ENCODE measurements around the gene SLC9A3.

DNA sequence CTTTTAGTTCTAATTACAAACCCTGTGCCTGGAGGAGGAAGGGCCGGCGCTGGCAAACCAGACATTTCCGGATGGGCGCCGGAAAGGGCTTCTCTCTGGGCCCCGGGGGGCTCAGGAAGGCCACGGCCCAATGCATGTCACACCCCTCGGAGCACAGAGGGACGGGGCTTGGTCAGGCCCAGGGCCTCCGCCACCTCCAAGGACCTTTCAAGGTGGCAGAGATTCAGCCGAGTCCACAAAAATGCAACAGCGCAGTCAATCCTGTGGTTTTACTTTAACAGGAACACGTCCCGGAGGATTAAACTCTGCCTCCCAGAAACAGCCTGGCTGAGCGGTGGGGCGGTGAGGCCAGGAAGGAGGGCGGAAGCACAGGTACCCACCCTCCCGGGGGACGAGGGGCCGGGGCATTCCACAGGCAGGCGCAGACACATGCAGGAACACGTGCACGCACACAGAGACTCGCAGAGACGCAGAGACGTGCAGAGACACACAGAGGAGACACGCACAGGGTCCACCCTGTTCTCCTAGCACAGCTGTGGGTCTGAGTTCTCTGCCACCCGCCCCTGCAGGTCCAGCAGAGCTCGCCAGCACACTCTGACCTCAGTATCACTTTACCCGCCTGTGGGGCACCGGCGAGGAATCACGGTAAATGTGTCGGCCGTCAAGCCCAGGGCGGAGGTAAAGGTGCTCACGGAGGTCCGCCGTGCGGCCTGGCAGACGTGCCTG lies 23.0 kb downstream of the SLC9A3 start:
- TF ChIP-seq, protein P1, sequence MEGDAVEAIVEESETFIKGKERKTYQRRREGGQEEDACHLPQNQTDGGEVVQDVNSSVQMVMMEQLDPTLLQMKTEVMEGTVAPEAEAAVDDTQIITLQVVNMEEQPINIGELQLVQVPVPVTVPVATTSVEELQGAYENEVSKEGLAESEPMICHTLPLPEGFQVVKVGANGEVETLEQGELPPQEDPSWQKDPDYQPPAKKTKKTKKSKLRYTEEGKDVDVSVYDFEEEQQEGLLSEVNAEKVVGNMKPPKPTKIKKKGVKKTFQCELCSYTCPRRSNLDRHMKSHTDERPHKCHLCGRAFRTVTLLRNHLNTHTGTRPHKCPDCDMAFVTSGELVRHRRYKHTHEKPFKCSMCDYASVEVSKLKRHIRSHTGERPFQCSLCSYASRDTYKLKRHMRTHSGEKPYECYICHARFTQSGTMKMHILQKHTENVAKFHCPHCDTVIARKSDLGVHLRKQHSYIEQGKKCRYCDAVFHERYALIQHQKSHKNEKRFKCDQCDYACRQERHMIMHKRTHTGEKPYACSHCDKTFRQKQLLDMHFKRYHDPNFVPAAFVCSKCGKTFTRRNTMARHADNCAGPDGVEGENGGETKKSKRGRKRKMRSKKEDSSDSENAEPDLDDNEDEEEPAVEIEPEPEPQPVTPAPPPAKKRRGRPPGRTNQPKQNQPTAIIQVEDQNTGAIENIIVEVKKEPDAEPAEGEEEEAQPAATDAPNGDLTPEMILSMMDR (IDR thresholded peaks at IDR 0.05), result no peak
- TF ChIP-seq POLR2AphosphoS5 (IDR thresholded peaks at IDR 0.05) (no peak), POLR2A (IDR thresholded peaks at IDR 0.05) (no peak)
